DND-41 (cell line): ENCODE results near the gene SPDEF.

ENCODE experiments used
- CTCF ChIP-seq: IDR thresholded peaks from 2 replicates; pipeline ENCODE4 v1.5.1; 2012; ENCODE audit warnings: borderline replicate concordance, low read length, moderate library complexity, mild to moderate bottlenecking; ENCODE audit not compliant: poor library complexity, severe bottlenecking; ENCODE audit errors: extremely low read depth
- EZH2 ChIP-seq: IDR thresholded peaks from 3 replicates; pipeline ENCODE4 v1.6.1; 2012; ENCODE audit warnings: borderline replicate concordance, low read depth, mild to moderate bottlenecking, moderate library complexity, low read length, inconsistent platforms; ENCODE audit not compliant: severe bottlenecking

DNA sequence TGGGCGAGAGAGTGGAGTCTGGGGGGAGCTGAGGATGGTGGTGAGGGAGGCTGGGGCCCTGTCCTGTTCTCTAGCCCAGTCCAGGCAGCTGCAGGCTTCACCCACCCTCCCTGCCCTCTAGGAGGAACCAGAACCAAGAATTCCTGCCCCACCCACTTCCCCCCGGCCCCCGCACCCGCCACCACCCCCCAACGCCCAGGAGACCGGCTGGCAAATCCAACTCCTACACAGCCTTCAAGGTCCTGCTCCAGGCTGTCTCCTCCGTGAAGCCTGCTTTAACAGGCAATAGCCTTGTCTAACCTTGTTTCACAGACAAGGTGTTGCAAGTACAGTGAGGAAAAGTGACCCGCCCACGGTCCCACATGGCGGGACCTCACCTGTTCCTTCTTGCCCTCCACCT is 2.4 kb downstream of the SPDEF start:
- TF ChIP-seq CTCF (no peak), EZH2 (no peak)
